B cell (primary cell): ENCODE measurements around the gene ZNF672. TPM values are rescaled to one million over a fixed set of nuclear protein-coding genes. Genes with fewer than 3 reads are reported as not detected.
"Not testable (repeated sequence)": the region's sequence is repeated elsewhere in the genome, so short reads cannot be mapped to it uniquely, and the experiment has no call there.

Source experiments
- ATAC-seq: fragments of 200-7000 bp; cut with Tn5 transposase; one replicate; pipeline ENCODE4 v1.10.0; 2021; ENCODE audit warnings: low read depth, mild to moderate bottlenecking, moderate number of reproducible peaks, moderate library complexity
- CTCF ChIA-PET: fragments of 350-600 bp; sonication (Branson Sonifier 250); formaldehyde crosslinking; loops from one replicate; lab custom pipeline; 2021; ENCODE audit warnings: antibody characterized with exemption, inconsistent platforms; lab: Charles Lee
- POLR2A ChIA-PET: fragments of 350-600 bp; sonication (Branson Sonifier 250); formaldehyde crosslinking; loops from one replicate; lab custom pipeline; 2021; ENCODE audit warnings: antibody characterized with exemption; lab: Charles Lee
- DNase-seq: peaks from one replicate; pipeline ENCODE4 v3.0.0; 2013
- H2AFZ ChIP-seq: 2 replicates; pipeline ENCODE4 v1.6.1; 2012; ENCODE audit warnings: mild to moderate bottlenecking, low read depth, low read length; ENCODE audit not compliant: insufficient read depth, poor library complexity, severe bottlenecking
- H3K27ac ChIP-seq, 2 donors: 1 replicate in 1 of 2; 2 replicates in 1 of 2; pipeline ENCODE4 v1.5.1; 2012 to 2013; ENCODE audit warnings: low read length in 2 of 2, mild to moderate bottlenecking in 2 of 2, moderate library complexity in 1 of 2
- H3K27me3 ChIP-seq, 4 experiments: fragments of 200-600 bp in 1 of 4; sonication (generic) in 1 of 4; replicated peaks in 1 of 4; 1 replicate in 2 of 4; 2 replicates in 2 of 4; pipeline versions ENCODE4 v1.6.1 to v1.7.0; 2013 to 2016; ENCODE audit warnings: low read length in 3 of 4, mild to moderate bottlenecking in 2 of 4, mixed read lengths in 1 of 4, moderate library complexity in 1 of 4; ENCODE audit not compliant: insufficient read depth in 4 of 4, control insufficient read depth in 3 of 4; ENCODE audit errors: control extremely low read depth in 1 of 4
- H3K36me3 ChIP-seq, 2 experiments: replicated peaks in 1 of 2; 1 replicate in 1 of 2; 2 replicates in 1 of 2; pipeline versions ENCODE4 v1.6.1 to v1.7.1; 2013; ENCODE audit warnings: low read length in 1 of 2; ENCODE audit not compliant: insufficient read depth in 2 of 2, control insufficient read depth in 1 of 2; ENCODE audit errors: control extremely low read depth in 1 of 2, extremely low read depth in 1 of 2
- H3K4me1 ChIP-seq, 2 donors: fragments of 200-600 bp in 1 of 2; sonication (generic) in 1 of 2; 1 replicate in 1 of 2; 2 replicates in 1 of 2; pipeline versions ENCODE4 v1.5.1 to v1.6.1; 2013 to 2017; ENCODE audit warnings: low read length in 2 of 2; ENCODE audit not compliant: control insufficient read depth in 2 of 2, insufficient read depth in 2 of 2
- H3K4me2 ChIP-seq: replicated peaks from 2 replicates; pipeline ENCODE3; 2012; ENCODE audit warnings: mild to moderate bottlenecking, low read depth, low read length; ENCODE audit not compliant: poor library complexity, severe bottlenecking
- H3K4me3 ChIP-seq, 5 experiments: fragments of 200-600 bp in 1 of 5; sonication (generic) in 1 of 5; 1 replicate in 3 of 5; 2 replicates in 2 of 5; pipeline versions ENCODE4 v1.5.1 to v1.7.0; 2011 to 2016; ENCODE audit warnings: low read length in 4 of 5, mild to moderate bottlenecking in 4 of 5, low read depth in 2 of 5, control low read depth in 1 of 5, moderate library complexity in 1 of 5; ENCODE audit not compliant: insufficient read depth in 1 of 5; ENCODE audit errors: control extremely low read depth in 1 of 5, extremely low read depth in 1 of 5
- H3K79me2 ChIP-seq: fragments of 200-600 bp; sonication (generic); one replicate; pipeline ENCODE4 v1.6.0; 2016; ENCODE audit warnings: low read length; ENCODE audit not compliant: control insufficient read depth, insufficient read depth
- H3K9ac ChIP-seq: fragments of 200-600 bp; sonication (generic); 2 replicates; pipeline ENCODE4 v1.6.1; 2017; ENCODE audit warnings: mild to moderate bottlenecking, low read length, moderate library complexity
- H3K9me3 ChIP-seq, 3 donors: one replicate each; pipeline versions ENCODE4 v1.6.1 to v1.7.1; 2013; ENCODE audit warnings: low read length in 2 of 3; ENCODE audit not compliant: control insufficient read depth in 2 of 3, insufficient read depth in 1 of 3; ENCODE audit errors: control extremely low read depth in 1 of 3
- H4K20me1 ChIP-seq: 2 replicates; pipeline ENCODE4 v1.6.0; 2012; ENCODE audit warnings: mild to moderate bottlenecking, low read length; ENCODE audit not compliant: insufficient read depth, control insufficient read depth, poor library complexity, severe bottlenecking
- H3K27ac Mint-ChIP-seq: one replicate; pipeline ENCODE4 v1.8.0; 2021; ENCODE audit warnings: mixed read lengths
- H3K27me3 Mint-ChIP-seq: one replicate; pipeline ENCODE4 v1.8.0; 2021; ENCODE audit warnings: mixed read lengths
- H3K4me1 Mint-ChIP-seq: one replicate; pipeline ENCODE4 v1.8.0; 2021; ENCODE audit warnings: mixed read lengths
- H3K4me3 Mint-ChIP-seq: one replicate; pipeline ENCODE4 v1.8.0; 2021; ENCODE audit warnings: mixed read lengths
- H3K9me3 Mint-ChIP-seq: one replicate; pipeline ENCODE4 v1.8.0; 2022; ENCODE audit warnings: mixed read lengths; ENCODE audit not compliant: insufficient read depth
- EZH2 ChIP-seq: IDR thresholded peaks from 2 replicates; pipeline ENCODE4 v1.6.1; 2012; ENCODE audit warnings: borderline replicate concordance, low read depth, mild to moderate bottlenecking, moderate library complexity, low read length; ENCODE audit not compliant: insufficient read depth, poor library complexity, severe bottlenecking
- WGBS: methylation state at CpG from one replicate; pipeline ENCODE4 v1.1.5; 2013; ENCODE audit warnings: missing lambda C conversion rate; ENCODE audit not compliant: insufficient coverage; 5-methylcytosine and 5-hydroxymethylcytosine counted together
- intact Hi-C: fragments of 100-400 bp; cut with micrococcal nuclease; formaldehyde crosslinking; loops from one replicate; pipeline ENCODE4 v1.10.0; 2022
- polyA plus RNA-seq: library from polyadenylated mRNA; depleted of rRNA; stranded (reverse); fragments of >200 nt; gene quantifications from 2 replicates; pipeline ENCODE4 v1.2.3, GENCODE V29; 2012
- total RNA-seq, 2 donors: library from RNA; stranded (reverse); fragments of 120-200 nt in 1 of 2; gene quantifications; 1 replicate in 1 of 2; 2 replicates in 1 of 2; pipeline versions ENCODE4 v1.2.3 to v1.2.4, GENCODE V29; 2013 to 2022
- TF ChIP-seq, protein P1 (sequence below): fragments of 200-600 bp; IDR thresholded peaks from one replicate; pipeline ENCODE4 v1.8.0; 2022; ENCODE audit warnings: antibody characterized with exemption, mild to moderate bottlenecking

ZNF672 gene
- total and polyA plus RNA-seq, 2 donors (not counting 1 experiment from before 2014, with no cell fraction given): 46.4 to 56.3 TPM

- peak overlapping the region; percentile 89 for H3K4me2 ChIP-seq
- TF ChIP-seq, protein P1, sequence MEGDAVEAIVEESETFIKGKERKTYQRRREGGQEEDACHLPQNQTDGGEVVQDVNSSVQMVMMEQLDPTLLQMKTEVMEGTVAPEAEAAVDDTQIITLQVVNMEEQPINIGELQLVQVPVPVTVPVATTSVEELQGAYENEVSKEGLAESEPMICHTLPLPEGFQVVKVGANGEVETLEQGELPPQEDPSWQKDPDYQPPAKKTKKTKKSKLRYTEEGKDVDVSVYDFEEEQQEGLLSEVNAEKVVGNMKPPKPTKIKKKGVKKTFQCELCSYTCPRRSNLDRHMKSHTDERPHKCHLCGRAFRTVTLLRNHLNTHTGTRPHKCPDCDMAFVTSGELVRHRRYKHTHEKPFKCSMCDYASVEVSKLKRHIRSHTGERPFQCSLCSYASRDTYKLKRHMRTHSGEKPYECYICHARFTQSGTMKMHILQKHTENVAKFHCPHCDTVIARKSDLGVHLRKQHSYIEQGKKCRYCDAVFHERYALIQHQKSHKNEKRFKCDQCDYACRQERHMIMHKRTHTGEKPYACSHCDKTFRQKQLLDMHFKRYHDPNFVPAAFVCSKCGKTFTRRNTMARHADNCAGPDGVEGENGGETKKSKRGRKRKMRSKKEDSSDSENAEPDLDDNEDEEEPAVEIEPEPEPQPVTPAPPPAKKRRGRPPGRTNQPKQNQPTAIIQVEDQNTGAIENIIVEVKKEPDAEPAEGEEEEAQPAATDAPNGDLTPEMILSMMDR: no peak
- TF ChIP-seq EZH2: no peak
- H2AFZ ChIP-seq: peak overlapping the region; percentile 91
- peak overlapping the region; percentile 64 to 81 for H3K27ac ChIP-seq
- Mint-ChIP-seq H3K27ac (peak overlapping the region; percentile 97), H3K4me3 (peak overlapping the region; percentile 95), H3K27me3 (no peaks in the 10 kb centered on the region), H3K4me1 (peaks cover 30% of the 10 kb centered on the region), H3K9me3 (no peaks in the 10 kb centered on the region)
- peak overlapping the region; percentile 81 for H3K9ac ChIP-seq
- DNase-seq (peak; percentile 93), ATAC-seq (peak; percentile 50)
- WGBS: 12% methylated on average over 16 of the region's 23 CpGs
- no peaks in the 10 kb centered on the region for H3K36me3 ChIP-seq
- H3K27me3 ChIP-seq: no peaks in the 10 kb centered on the region
- no peaks in the 10 kb centered on the region for H3K9me3 ChIP-seq
- no peaks in the 10 kb centered on the region for H3K79me2 ChIP-seq
- H4K20me1 ChIP-seq: no peaks in the 10 kb centered on the region
- intact Hi-C loops: loop anchor here (1.0 kb wide), 5 partner anchors 11 to 48 kb away; partner anchors contain the start of genes PGBD2, ZNF672 and ZNF692
- ChIA-PET CTCF (interaction anchor here (0.8 to 2.3 kb wide), 8 partner anchors 12 to 68 kb away, joined by 3 to 11 read pairs (median 4); partner anchors contain the start of genes PGBD2, SH3BP5L, ZNF672 and ZNF692), POLR2A (interaction anchor here (0.7 to 2.4 kb wide), 6 partner anchors 11 to 69 kb away, joined by 3 to 12 read pairs (median 3); partner anchors contain the start of genes ZNF672 and ZNF692)
- H3K4me3 ChIP-seq: peak overlapping the region; percentile 68 to 98 (median 84)
- H3K4me1 ChIP-seq: peaks cover 0 to 23% of the 10 kb centered on the region in 2 donors
Observed at GRCh38 chr1:248873993-248874533, 36.0 kb downstream of the ZNF672 start.

DNA sequence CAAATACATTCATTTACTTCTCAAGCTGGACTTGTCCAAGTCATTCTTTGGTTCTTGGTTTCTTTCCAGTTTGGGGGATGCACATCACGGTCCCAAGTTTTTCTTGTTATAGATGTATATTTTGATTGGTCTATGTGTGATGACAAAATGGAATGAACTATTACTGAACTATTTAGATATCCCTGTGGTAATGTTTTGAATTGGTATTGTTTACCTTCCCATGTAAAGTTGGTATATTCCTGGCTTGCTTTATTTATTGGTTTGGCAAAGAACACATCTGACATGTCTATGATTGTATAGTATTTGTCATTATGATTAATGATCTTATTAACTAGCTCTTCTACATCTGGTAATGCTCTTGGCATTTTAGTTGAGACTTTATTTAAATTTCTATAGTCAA is 43.2 kb downstream of the ZNF672 start:
- WGBS: no CpG with 5 or more reads among the region's 1 CpG
- H3K4me1 ChIP-seq: peaks cover 8 to 9% of the 10 kb centered on the region in 2 donors
- DNase-seq (no peak), ATAC-seq (no peak)
- no peak for TF ChIP-seq EZH2
- TF ChIP-seq, protein P1: no peak
- H2AFZ ChIP-seq: no peak overlapping the region
- ChIA-PET POLR2A (no interaction called here), CTCF (interaction anchor here (0.7 kb wide), 1 partner anchor 23 kb away, joined by 5 read pairs; no protein-coding TSS in a partner anchor)
- no peaks in the 10 kb centered on the region for H3K9me3 Mint-ChIP-seq
- H3K27me3 Mint-ChIP-seq: no peaks in the 10 kb centered on the region
- H4K20me1 ChIP-seq: no peaks in the 10 kb centered on the region
- H3K4me1 Mint-ChIP-seq: peaks cover 23% of the 10 kb centered on the region
- H3K27me3 ChIP-seq: no peaks in the 10 kb centered on the region
- no peaks in the 10 kb centered on the region for H3K36me3 ChIP-seq
- no peaks in the 10 kb centered on the region for H3K79me2 ChIP-seq
- H3K27ac Mint-ChIP-seq: no peak overlapping the region
- H3K4me2 ChIP-seq: no peak overlapping the region
- intact Hi-C loops: no loop called here
- no peak overlapping the region for H3K4me3 Mint-ChIP-seq
- no peak overlapping the region for H3K4me3 ChIP-seq
- no peak overlapping the region for H3K27ac ChIP-seq
- no peaks in the 10 kb centered on the region for H3K9me3 ChIP-seq
- H3K9ac ChIP-seq: no peak overlapping the region

- ATAC-seq, intact Hi-C loops, H3K36me3 ChIP-seq, H3K4me3 Mint-ChIP-seq, H3K9me3 ChIP-seq, H3K27me3 ChIP-seq, H3K27ac Mint-ChIP-seq, POLR2A ChIA-PET, H3K27me3 Mint-ChIP-seq, H3K4me2 ChIP-seq, CTCF ChIA-PET, H3K27ac ChIP-seq, H3K9ac ChIP-seq, H3K9me3 Mint-ChIP-seq, H3K4me3 ChIP-seq, DNase-seq, H2AFZ ChIP-seq, H4K20me1 ChIP-seq, H3K79me2 ChIP-seq: not testable (repeated sequence)
- WGBS: no CpG with 5 or more reads among the region's 7 CpGs
- peaks cover 22% of the 10 kb centered on the region for H3K4me1 Mint-ChIP-seq
- H3K4me1 ChIP-seq: peaks cover 11 to 15% of the 10 kb centered on the region in 2 donors
Observed at GRCh38 chr1:248882427-248882826, 44.4 kb downstream of the ZNF672 start.
